ENCODE results near the gene HHIPL1. TPM values are rescaled to one million over a fixed set of nuclear protein-coding genes. Genes with fewer than 3 reads are reported as not detected.

HHIPL1 gene
- total RNA-seq, 6 experiments from 2014 or later, result 0.43 to 1.4 (median 0.66) TPM

DNA sequence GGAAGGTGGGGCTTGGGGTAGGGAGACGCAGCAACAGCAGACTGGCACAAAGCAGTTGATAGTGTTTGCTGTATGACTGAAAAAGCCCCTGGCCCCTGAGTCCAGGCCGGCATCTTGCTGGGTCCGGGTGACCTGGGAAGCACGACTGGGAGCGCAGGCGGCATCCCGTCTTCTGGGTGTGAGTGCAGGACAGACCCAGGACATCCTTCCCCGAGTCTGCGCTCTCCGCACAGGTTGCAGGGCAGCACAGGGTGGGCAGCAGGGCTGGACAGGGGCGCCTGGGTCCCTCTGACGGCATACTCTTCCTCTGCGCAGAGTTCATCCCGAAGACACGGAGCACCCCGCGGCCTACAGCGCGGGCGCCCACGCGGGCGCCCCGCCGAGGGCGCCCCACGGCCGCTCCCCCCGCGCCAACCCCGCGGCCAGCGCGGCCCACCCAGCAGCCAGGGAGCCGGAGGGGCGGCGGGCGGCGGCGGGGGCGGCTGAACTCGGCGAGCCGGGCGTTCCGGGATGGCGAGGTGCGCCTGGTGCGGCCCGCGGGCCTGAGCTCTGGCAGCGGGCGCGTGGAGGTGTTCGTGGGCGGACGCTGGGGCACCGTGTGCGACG, 29.9 kb downstream of the HHIPL1 start:
- ATAC-seq (no peak), DNase-seq (no peak)
- intact Hi-C loops (cut with DNase I), result no loop called here
- peaks cover 0 to 11% (median 5%) of the 10 kb centered on the region in 4 donors for H3K4me1 ChIP-seq
- H3K4me3 ChIP-seq, result no peak overlapping the region
- no CpG with 5 or more reads among the region's 60 CpGs for WGBS (ENCODE audit: insufficient coverage, low coverage, low lambda C conversion rate, missing lambda C conversion rate)
- TF ChIP-seq POLR2A (IDR thresholded peaks at IDR 0.05), result no peak
- TF ChIP-seq, protein P1, sequence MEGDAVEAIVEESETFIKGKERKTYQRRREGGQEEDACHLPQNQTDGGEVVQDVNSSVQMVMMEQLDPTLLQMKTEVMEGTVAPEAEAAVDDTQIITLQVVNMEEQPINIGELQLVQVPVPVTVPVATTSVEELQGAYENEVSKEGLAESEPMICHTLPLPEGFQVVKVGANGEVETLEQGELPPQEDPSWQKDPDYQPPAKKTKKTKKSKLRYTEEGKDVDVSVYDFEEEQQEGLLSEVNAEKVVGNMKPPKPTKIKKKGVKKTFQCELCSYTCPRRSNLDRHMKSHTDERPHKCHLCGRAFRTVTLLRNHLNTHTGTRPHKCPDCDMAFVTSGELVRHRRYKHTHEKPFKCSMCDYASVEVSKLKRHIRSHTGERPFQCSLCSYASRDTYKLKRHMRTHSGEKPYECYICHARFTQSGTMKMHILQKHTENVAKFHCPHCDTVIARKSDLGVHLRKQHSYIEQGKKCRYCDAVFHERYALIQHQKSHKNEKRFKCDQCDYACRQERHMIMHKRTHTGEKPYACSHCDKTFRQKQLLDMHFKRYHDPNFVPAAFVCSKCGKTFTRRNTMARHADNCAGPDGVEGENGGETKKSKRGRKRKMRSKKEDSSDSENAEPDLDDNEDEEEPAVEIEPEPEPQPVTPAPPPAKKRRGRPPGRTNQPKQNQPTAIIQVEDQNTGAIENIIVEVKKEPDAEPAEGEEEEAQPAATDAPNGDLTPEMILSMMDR (IDR thresholded peaks at IDR 0.05), result no peak
- H3K36me3 ChIP-seq, result no peaks in the 10 kb centered on the region
- no peak overlapping the region for H3K27ac ChIP-seq
- H3K9me3 ChIP-seq, result no peaks in the 10 kb centered on the region
- H3K27me3 ChIP-seq, result no peaks in the 10 kb centered on the region

DNA sequence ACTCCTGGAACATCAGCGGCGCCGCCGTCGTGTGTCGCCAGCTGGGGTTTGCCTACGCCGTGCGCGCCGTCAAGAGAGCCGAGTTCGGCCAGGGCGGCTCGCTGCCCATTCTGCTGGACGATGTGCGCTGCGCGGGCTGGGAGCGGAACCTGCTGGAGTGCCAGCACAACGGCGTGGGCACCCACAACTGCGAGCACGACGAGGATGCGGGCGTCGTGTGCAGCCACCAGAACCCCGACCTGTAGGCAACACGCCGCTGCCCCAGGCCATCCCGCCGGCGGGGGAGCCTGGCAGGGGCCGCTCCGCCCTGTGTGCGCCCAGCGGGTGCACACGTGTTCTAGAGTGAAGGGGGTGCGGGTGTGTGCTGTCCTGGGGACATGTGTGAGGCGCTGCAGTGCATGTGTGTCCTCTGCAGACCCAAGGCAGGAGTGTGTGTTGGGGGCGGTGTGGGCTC, 30.5 kb downstream of the HHIPL1 start:
- Histone ChIP-seq H3K27ac (no peak overlapping the region), H3K4me3 (no peak overlapping the region), H3K4me1 (peaks cover 0 to 11% (median 5%) of the 10 kb centered on the region in 4 donors), H3K27me3 (no peaks in the 10 kb centered on the region), H3K9me3 (no peaks in the 10 kb centered on the region), H3K36me3 (no peaks in the 10 kb centered on the region)
- ATAC-seq (no peak), DNase-seq (no peak)
- TF ChIP-seq POLR2A (IDR thresholded peaks at IDR 0.05), result no peak
- TF ChIP-seq, protein P1 (IDR thresholded peaks at IDR 0.05), result no peak
- intact Hi-C loops (cut with DNase I), result no loop called here
- WGBS (ENCODE audit: insufficient coverage, low coverage, low lambda C conversion rate, missing lambda C conversion rate), result no CpG with 5 or more reads among the region's 42 CpGs

DNA sequence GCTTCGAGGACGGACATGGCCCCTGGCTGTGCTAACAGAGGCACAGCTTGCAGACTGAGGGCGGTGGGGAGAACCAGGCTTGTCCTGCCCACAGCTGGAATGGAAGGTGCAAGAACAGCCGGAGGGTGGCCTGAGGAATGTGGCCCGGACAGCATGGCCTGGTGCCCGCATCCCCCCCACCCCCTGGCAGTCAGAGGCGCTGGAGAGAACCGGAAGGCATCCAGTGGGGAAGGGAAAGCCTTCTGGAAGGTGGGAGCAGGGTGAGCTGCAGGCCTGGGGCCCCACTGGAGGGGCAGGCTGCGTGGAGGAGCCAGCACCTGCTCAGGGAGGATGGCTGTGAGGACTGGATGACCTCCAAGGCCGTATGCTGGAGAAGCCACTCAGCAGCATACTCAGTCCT, 31.0 kb downstream of the HHIPL1 start:
- DNase-seq (no peak), ATAC-seq (no peak)
- intact Hi-C loops (cut with DNase I), result no loop called here
- WGBS (ENCODE audit: insufficient coverage, low coverage, low lambda C conversion rate, missing lambda C conversion rate), result 68% methylated on average over 4 of the region's 10 CpGs
- TF ChIP-seq, protein P1 (IDR thresholded peaks at IDR 0.05), result no peak
- TF ChIP-seq POLR2A (IDR thresholded peaks at IDR 0.05), result no peak
- no peaks in the 10 kb centered on the region for H3K27me3 ChIP-seq
- no peaks in the 10 kb centered on the region for H3K36me3 ChIP-seq
- no peaks in the 10 kb centered on the region for H3K9me3 ChIP-seq
- peaks cover 0 to 11% (median 5%) of the 10 kb centered on the region in 4 donors for H3K4me1 ChIP-seq
- no peak overlapping the region for H3K4me3 ChIP-seq
- H3K27ac ChIP-seq, result no peak overlapping the region

- no peaks in the 10 kb centered on the region for H3K9me3 ChIP-seq
- no peak for TF ChIP-seq POLR2A (IDR thresholded peaks at IDR 0.05)
- TF ChIP-seq, protein P1 (IDR thresholded peaks at IDR 0.05), result no peak
- H3K27ac ChIP-seq, result no peak overlapping the region
- no peak overlapping the region for H3K4me3 ChIP-seq
- no peaks in the 10 kb centered on the region for H3K27me3 ChIP-seq
- DNase-seq (no peak), ATAC-seq (no peak)
- WGBS (ENCODE audit: insufficient coverage, low coverage, low lambda C conversion rate, missing lambda C conversion rate), result 59% methylated on average over 8 of the region's 8 CpGs
- peaks cover 0 to 8% (median 4%) of the 10 kb centered on the region in 4 donors for H3K4me1 ChIP-seq
- H3K36me3 ChIP-seq, result no peaks in the 10 kb centered on the region
- intact Hi-C loops (cut with DNase I), result no loop called here
Observed at GRCh38 chr14:99676657-99677056, 31.7 kb downstream of the HHIPL1 start.
